Loucy (cell line): ENCODE measurements around the gene ADCY5.
A peak's percentile ranks its signal among the peaks of the same experiment; 100 is the strongest.

ENCODE experiments used
- H2AFZ ChIP-seq: fragments of 200-600 bp; sonication (generic); 2 replicates; pipeline ENCODE4 v1.6.0; 2016; ENCODE audit warnings: antibody characterized with exemption, mild to moderate bottlenecking, low read length, moderate library complexity
- H3F3A ChIP-seq: fragments of 200-600 bp; 2 replicates; pipeline ENCODE4 v1.6.0; 2016; ENCODE audit warnings: antibody characterized with exemption, low read depth, mild to moderate bottlenecking
- H3K27me3 ChIP-seq: fragments of 200-600 bp; sonication (generic); 2 replicates; pipeline ENCODE4 v1.6.1; 2014; ENCODE audit warnings: low read length, mild to moderate bottlenecking; ENCODE audit not compliant: insufficient read depth, poor library complexity, severe bottlenecking
- H3K36me3 ChIP-seq: fragments of 200-600 bp; sonication (generic); 2 replicates; pipeline ENCODE4 v1.6.1; 2016; ENCODE audit warnings: low read length; ENCODE audit not compliant: insufficient read depth
- H3K4me1 ChIP-seq: fragments of 200-600 bp; sonication (generic); 2 replicates; pipeline ENCODE4 v1.5.1; 2014; ENCODE audit warnings: low read length, mild to moderate bottlenecking; ENCODE audit not compliant: insufficient read depth, poor library complexity, severe bottlenecking
- H3K4me2 ChIP-seq: fragments of 200-600 bp; sonication (generic); 2 replicates; pipeline ENCODE4 v1.6.0; 2014; ENCODE audit warnings: antibody characterized with exemption, low read length, low read depth, mild to moderate bottlenecking; ENCODE audit not compliant: poor library complexity, severe bottlenecking
- H3K4me3 ChIP-seq: fragments of 200-600 bp; sonication (generic); 2 replicates; pipeline ENCODE4 v1.5.1; 2014; ENCODE audit warnings: low read length, mild to moderate bottlenecking, mixed read lengths; ENCODE audit not compliant: poor library complexity, severe bottlenecking
- H3K79me2 ChIP-seq: fragments of 200-600 bp; sonication (generic); 2 replicates; pipeline ENCODE4 v1.6.1; 2014; ENCODE audit warnings: low read length; ENCODE audit not compliant: insufficient read depth
- H3K9ac ChIP-seq: fragments of 200-600 bp; sonication (generic); 2 replicates; pipeline ENCODE4 v1.6.0; 2014; ENCODE audit warnings: mild to moderate bottlenecking, low read depth, low read length, moderate library complexity; ENCODE audit not compliant: poor library complexity, severe bottlenecking
- H3K9me2 ChIP-seq: fragments of 200-600 bp; sonication (generic); replicated peaks from 2 replicates; pipeline ENCODE4 v1.6.1; 2016; ENCODE audit warnings: low read depth, low read length, mixed read lengths
- H3K9me3 ChIP-seq: fragments of 200-600 bp; sonication (generic); 2 replicates; pipeline ENCODE4 v1.6.1; 2014; ENCODE audit warnings: mild to moderate bottlenecking, antibody characterized with exemption, low read length, low read depth; ENCODE audit not compliant: insufficient read depth
- H4K20me1 ChIP-seq: fragments of 200-600 bp; sonication (generic); 2 replicates; pipeline ENCODE4 v1.6.0; 2014; ENCODE audit warnings: antibody characterized with exemption, low read length, mild to moderate bottlenecking; ENCODE audit not compliant: insufficient read depth, poor library complexity, severe bottlenecking
- CTCF ChIP-seq: fragments of 200-600 bp; sonication (generic); conservative IDR thresholded peaks from 2 replicates; pipeline ENCODE4 v1.5.1; 2014; ENCODE audit warnings: mild to moderate bottlenecking, antibody characterized with exemption, low read length
- EZH2phosphoT487 ChIP-seq: fragments of 200-600 bp; IDR thresholded peaks from 2 replicates; pipeline ENCODE4 v1.6.1; 2018; ENCODE audit warnings: antibody characterized with exemption, mild to moderate bottlenecking, moderate library complexity, borderline replicate concordance

Gene ADCY5

GRCh38 chr3:123287051-123287961, 161.6 kb downstream of the ADCY5 start:
- Histone ChIP-seq H3K4me2 (no peak overlapping the region), H3K9ac (no peak overlapping the region), H3K36me3 (no peaks in the 10 kb centered on the region), H3F3A (no peaks in the 10 kb centered on the region), H3K9me3 (no peaks in the 10 kb centered on the region), H3K9me2 (no peaks in the 10 kb centered on the region), H2AFZ (no peak overlapping the region), H3K79me2 (no peaks in the 10 kb centered on the region), H3K4me1 (no peaks in the 10 kb centered on the region), H3K4me3 (no peak overlapping the region), H4K20me1 (no peaks in the 10 kb centered on the region), H3K27me3 (no peaks in the 10 kb centered on the region)
- TF ChIP-seq CTCF = no peak
- TF ChIP-seq EZH2phosphoT487 = no peak

- Histone ChIP-seq H3K4me2 (no peak overlapping the region), H4K20me1 (no peaks in the 10 kb centered on the region), H3K27me3 (no peaks in the 10 kb centered on the region), H3F3A (no peaks in the 10 kb centered on the region), H3K9ac (no peak overlapping the region), H3K9me2 (no peaks in the 10 kb centered on the region), H3K36me3 (no peaks in the 10 kb centered on the region), H3K4me3 (no peak overlapping the region), H3K9me3 (no peaks in the 10 kb centered on the region), H3K79me2 (no peaks in the 10 kb centered on the region), H3K4me1 (no peaks in the 10 kb centered on the region), H2AFZ (no peak overlapping the region)
- TF ChIP-seq EZH2phosphoT487 (no peak), CTCF (peak; percentile 92)
These were observed 162.4 kb downstream of the ADCY5 start for GRCh38 chr3:123286308-123287023.

GRCh38 chr3:123285931-123286307, 163.0 kb downstream of the ADCY5 start:
- H3K9ac ChIP-seq = no peak overlapping the region
- H3K4me2 ChIP-seq = no peak overlapping the region
- no peak overlapping the region for H3K4me3 ChIP-seq
- no peaks in the 10 kb centered on the region for H3K79me2 ChIP-seq
- no peaks in the 10 kb centered on the region for H3K27me3 ChIP-seq
- no peaks in the 10 kb centered on the region for H4K20me1 ChIP-seq
- H3K4me1 ChIP-seq = no peaks in the 10 kb centered on the region
- TF ChIP-seq CTCF (no peak), EZH2phosphoT487 (no peak)
- H3K9me3 ChIP-seq = no peaks in the 10 kb centered on the region
- no peaks in the 10 kb centered on the region for H3K36me3 ChIP-seq
- no peaks in the 10 kb centered on the region for H3K9me2 ChIP-seq
- H3F3A ChIP-seq = no peaks in the 10 kb centered on the region
- H2AFZ ChIP-seq = no peak overlapping the region
